IMR-90 (cell line): Measurements from ENCODE around the gene MORN5. TPM values are rescaled to one million over a fixed set of nuclear protein-coding genes. Genes with fewer than 3 reads are reported as not detected.

Source experiments
- ATAC-seq: fragments of 200-7000 bp; cut with Tn5 transposase; 2 replicates; pipeline ENCODE4 v1.9.1; 2020; ENCODE audit warnings: low read depth, mild to moderate bottlenecking, moderate library complexity
- BruUV-seq: library from RNA; stranded (reverse); fragments of 400-500 nt; replicated peaks from 2 replicates; lab custom pipeline; 2021; lab: Mats Ljungman, UMichigan
- CTCF ChIA-PET: fragments of 300-600 bp; formaldehyde crosslinking; extraction: SDS; loops from one replicate; lab custom pipeline; 2021; ENCODE audit warnings: antibody characterized with exemption; lab: Yijun Ruan, JAX
- POLR2A ChIA-PET: fragments of 300-600 bp; sonication (Branson Sonifier 250); formaldehyde crosslinking; loops from one replicate; lab custom pipeline; 2022; ENCODE audit warnings: antibody characterized with exemption; ENCODE audit not compliant: unreplicated experiment; lab: Charles Lee
- DNase-seq: peaks from one replicate; pipeline ENCODE4 v3.0.0; 2013
- H2AFZ ChIP-seq: replicated peaks from 2 replicates; pipeline ENCODE3; 2013; ENCODE audit warnings: low read length, mild to moderate bottlenecking; ENCODE audit not compliant: poor library complexity
- H2AK5ac ChIP-seq: 2 replicates; pipeline ENCODE4 v1.6.1; 2013; ENCODE audit warnings: low read depth, low read length, inconsistent platforms
- H2AK9ac ChIP-seq: replicated peaks from 2 replicates; pipeline ENCODE3; 2013; ENCODE audit warnings: mild to moderate bottlenecking, low read depth, low read length, moderate library complexity; ENCODE audit not compliant: poor library complexity
- H2BK120ac ChIP-seq: 2 replicates; pipeline ENCODE4 v1.6.1; 2013; ENCODE audit warnings: low read depth, low read length, inconsistent platforms
- H2BK15ac ChIP-seq: 3 replicates; pipeline ENCODE4 v1.6.1; 2013; ENCODE audit warnings: low read depth, low read length, inconsistent platforms
- H2BK20ac ChIP-seq: 2 replicates; pipeline ENCODE4 v1.6.1; 2013; ENCODE audit warnings: low read depth, mild to moderate bottlenecking, inconsistent platforms, low read length, moderate library complexity
- H2BK5ac ChIP-seq: 2 replicates; pipeline ENCODE4 v1.6.1; 2013; ENCODE audit warnings: mild to moderate bottlenecking, low read depth, low read length, inconsistent platforms; ENCODE audit not compliant: poor library complexity, severe bottlenecking
- H3K14ac ChIP-seq: replicated peaks from 2 replicates; pipeline ENCODE4 v1.6.1; 2013; ENCODE audit warnings: low read depth, low read length, inconsistent platforms
- H3K18ac ChIP-seq: 2 replicates; pipeline ENCODE4 v1.6.1; 2013; ENCODE audit warnings: low read depth, low read length, control low read depth
- H3K23ac ChIP-seq: 2 replicates; pipeline ENCODE4 v1.6.1; 2013; ENCODE audit warnings: low read depth, low read length, inconsistent platforms
- H3K27ac ChIP-seq: 2 replicates; pipeline ENCODE4 v1.5.1; 2013; ENCODE audit warnings: mild to moderate bottlenecking, control low read depth, low read length; ENCODE audit not compliant: insufficient read depth
- H3K27me3 ChIP-seq: 2 replicates; pipeline ENCODE4 v1.6.1; 2013; ENCODE audit warnings: low read length; ENCODE audit not compliant: control insufficient read depth, insufficient read depth
- H3K36me3 ChIP-seq: 2 replicates; pipeline ENCODE4 v1.6.1; 2013; ENCODE audit warnings: low read length, mixed read lengths; ENCODE audit not compliant: control insufficient read depth, insufficient read depth
- H3K4ac ChIP-seq: 2 replicates; pipeline ENCODE4 v1.6.1; 2013; ENCODE audit warnings: low read depth, low read length, inconsistent platforms
- H3K4me1 ChIP-seq: 2 replicates; pipeline ENCODE4 v1.6.1; 2013; ENCODE audit warnings: low read length, mixed read lengths; ENCODE audit not compliant: control insufficient read depth, insufficient read depth
- H3K4me2 ChIP-seq: 2 replicates; pipeline ENCODE4 v1.6.1; 2013; ENCODE audit warnings: low read depth, mild to moderate bottlenecking, control low read depth, low read length, moderate library complexity
- H3K4me3 ChIP-seq: 2 replicates; pipeline ENCODE4 v1.5.1; 2013; ENCODE audit warnings: low read depth, mild to moderate bottlenecking, control low read depth, low read length, moderate library complexity; ENCODE audit not compliant: insufficient read depth
- H3K56ac ChIP-seq: 2 replicates; pipeline ENCODE4 v1.6.1; 2013; ENCODE audit warnings: low read length, inconsistent platforms; ENCODE audit not compliant: insufficient read depth; ENCODE audit errors: extremely low read depth
- H3K79me1 ChIP-seq, 2 experiments: 2 replicates each; pipeline ENCODE4 v1.6.1; 2013; ENCODE audit warnings: low read length in 2 of 2, inconsistent platforms in 1 of 2, low read depth in 1 of 2
- H3K9ac ChIP-seq: 2 replicates; pipeline ENCODE4 v1.6.1; 2013; ENCODE audit warnings: low read depth, low read length, control low read depth
- H3K9me1 ChIP-seq: 2 replicates; pipeline ENCODE4 v1.6.1; 2013; ENCODE audit warnings: low read length, inconsistent platforms; ENCODE audit not compliant: insufficient read depth
- H3K9me3 ChIP-seq: 2 replicates; pipeline ENCODE4 v1.6.1; 2013; ENCODE audit warnings: low read length; ENCODE audit not compliant: control insufficient read depth, insufficient read depth
- H4K20me1 ChIP-seq: 2 replicates; pipeline ENCODE4 v1.6.1; 2013; ENCODE audit warnings: low read length, inconsistent platforms; ENCODE audit not compliant: insufficient read depth
- H4K5ac ChIP-seq: 2 replicates; pipeline ENCODE4 v1.6.1; 2013; ENCODE audit warnings: mild to moderate bottlenecking, low read depth, low read length, control low read depth
- H4K8ac ChIP-seq, 2 experiments: 2 replicates each; pipeline ENCODE4 v1.6.1; 2013; ENCODE audit warnings: low read depth in 2 of 2, low read length in 2 of 2, control low read depth in 1 of 2, inconsistent platforms in 1 of 2
- H4K91ac ChIP-seq: 2 replicates; pipeline ENCODE4 v1.6.1; 2013; ENCODE audit warnings: low read depth, low read length, inconsistent platforms; ENCODE audit not compliant: insufficient read depth
- CHD1 ChIP-seq: IDR thresholded peaks from 2 replicates; pipeline ENCODE4 v1.6.1; 2012; ENCODE audit warnings: low read depth, low read length, improper control_type of control experiment
- CTCF ChIP-seq: conservative IDR thresholded peaks from 2 replicates; pipeline ENCODE4 v1.5.1; 2012; ENCODE audit warnings: mild to moderate bottlenecking, low read depth, low read length, improper control_type of control experiment
- FOS ChIP-seq: fragments of 150-350 bp; IDR thresholded peaks from 2 replicates; pipeline ENCODE4 v1.6.1; 2016; ENCODE audit warnings: low read depth, low read length
- MAFK ChIP-seq: IDR thresholded peaks from 2 replicates; pipeline ENCODE4 v1.6.1; 2012; ENCODE audit warnings: low read depth, low read length, improper control_type of control experiment
- MAZ ChIP-seq: IDR thresholded peaks from 2 replicates; pipeline ENCODE4 v1.6.1; 2012; ENCODE audit warnings: low read depth, mild to moderate bottlenecking, low read length, improper control_type of control experiment, moderate library complexity, borderline replicate concordance
- POLR2A ChIP-seq: IDR thresholded peaks from 2 replicates; pipeline ENCODE4 v1.6.1; 2012; ENCODE audit warnings: mild to moderate bottlenecking, low read depth, low read length
- RAD21 ChIP-seq: IDR thresholded peaks from 2 replicates; pipeline ENCODE4 v1.6.1; 2012; ENCODE audit warnings: low read length, improper control_type of control experiment
- RFX5 ChIP-seq: IDR thresholded peaks from 2 replicates; pipeline ENCODE4 v1.8.0; 2012; ENCODE audit warnings: low read depth, mild to moderate bottlenecking, low read length, moderate library complexity
- SMC3 ChIP-seq: fragments of 150-350 bp; IDR thresholded peaks from 2 replicates; pipeline ENCODE4 v1.6.1; 2016; ENCODE audit warnings: low read depth, mild to moderate bottlenecking, antibody characterized with exemption, low read length, moderate library complexity
- USF2 ChIP-seq: fragments of 150-350 bp; IDR thresholded peaks from 2 replicates; pipeline ENCODE4 v1.6.1; 2017; ENCODE audit warnings: mild to moderate bottlenecking, antibody characterized with exemption, low read length, low read depth
- WGBS, 2 experiments: methylation state at CpG; one replicate each; pipeline versions ENCODE4 v1.1.5 to v1.1.7; 2013; ENCODE audit warnings: missing lambda C conversion rate in 2 of 2; ENCODE audit not compliant: insufficient read length in 1 of 2; ENCODE audit errors: extremely low coverage in 2 of 2; 5-methylcytosine and 5-hydroxymethylcytosine counted together
- dilution Hi-C: fragments of 300-500 bp; cut with HindIII; formaldehyde crosslinking; loops from one replicate; pipeline ENCODE4 v1.14.3; 2018; ENCODE audit warnings: low sequenced_read_pairs; ENCODE audit not compliant: unreplicated experiment
- in situ Hi-C: fragments of 300-500 bp; cut with MboI; formaldehyde crosslinking; loops from 3 replicates; pipeline ENCODE4 v1.14.3; 2019; ENCODE audit warnings: low sequenced_read_pairs, inconsistent platforms, mixed read lengths
- intact Hi-C: fragments of 100-400 bp; cut with micrococcal nuclease; formaldehyde crosslinking; loops from 2 replicates; pipeline ENCODE4 v1.10.0; 2022
- polyA plus RNA-seq, 3 experiments: library from polyadenylated mRNA; depleted of rRNA; stranded (reverse); fragments of >200 nt; gene quantifications; 2 replicates each; pipeline ENCODE4 v1.2.3, GENCODE V29; 2012; ENCODE audit warnings: low replicate concordance in 1 of 3
- total RNA-seq: library from RNA; depleted of rRNA; stranded (reverse); fragments of >200 nt; gene quantifications from 2 replicates; pipeline ENCODE4 v1.2.3, GENCODE V29; 2012
- TF ChIP-seq, protein P1 (sequence below): fragments of 150-350 bp; IDR thresholded peaks from 2 replicates; pipeline ENCODE4 v1.6.1; 2016; ENCODE audit warnings: low read depth, mild to moderate bottlenecking, low read length, moderate library complexity, borderline replicate concordance

The MORN5 gene
- total and polyA plus RNA-seq, 2 of the 4 experiments (the other 2 are of a cell fraction), result not detected

- Histone ChIP-seq H2BK120ac (no peak overlapping the region), H3K9me1 (peaks cover 8% of the 10 kb centered on the region; the same call in 1 of the 2 replicates), H3K4me1 (peaks cover 3% of the 10 kb centered on the region; the same call in 1 of the 2 replicates), H3K18ac (no peak overlapping the region), H3K27ac (no peak overlapping the region), H3K79me1 (no peaks in the 10 kb centered on the region), H3K56ac (no peak overlapping the region), H3K9ac (no peak overlapping the region), H2BK15ac (no peak overlapping the region), H3K27me3 (no peaks in the 10 kb centered on the region), H3K23ac (no peak overlapping the region), H3K9me3 (no peaks in the 10 kb centered on the region), H2AK9ac (no peak overlapping the region), H3K4me3 (no peak overlapping the region), H4K5ac (no peak overlapping the region), H3K4ac (no peak overlapping the region), H3K4me2 (no peak overlapping the region), H2BK5ac (no peak overlapping the region), H4K20me1 (no peaks in the 10 kb centered on the region), H2AK5ac (no peak overlapping the region), H4K91ac (no peak overlapping the region), H2BK20ac (no peak overlapping the region), H2AFZ (no peak overlapping the region), H4K8ac (no peak overlapping the region), H3K14ac (no peak overlapping the region), H3K36me3 (peaks cover 16% of the 10 kb centered on the region)
- intact Hi-C loops (no loop called here), in situ Hi-C loops (no loop called here), dilution Hi-C loops (no loop called here)
- DNase-seq (no peak), ATAC-seq (no peak)
- BruUV-seq, result no TSS peak
- WGBS, 2 experiments, result 90% methylated on average over 3 of the region's 8 CpGs; no CpG with 5 or more reads in 1 of the 2 experiments
- ChIA-PET CTCF (no interaction called here), POLR2A (no interaction called here)
- TF ChIP-seq RAD21, result no peak
- TF ChIP-seq MAZ, result no peak
- no peak for TF ChIP-seq FOS
- TF ChIP-seq SMC3, result no peak
- TF ChIP-seq CHD1, result no peak
- no peak for TF ChIP-seq POLR2A
- TF ChIP-seq CTCF, result no peak
- no peak for TF ChIP-seq USF2
- no peak for TF ChIP-seq RFX5
- no peak for TF ChIP-seq MAFK
- TF ChIP-seq, protein P1, sequence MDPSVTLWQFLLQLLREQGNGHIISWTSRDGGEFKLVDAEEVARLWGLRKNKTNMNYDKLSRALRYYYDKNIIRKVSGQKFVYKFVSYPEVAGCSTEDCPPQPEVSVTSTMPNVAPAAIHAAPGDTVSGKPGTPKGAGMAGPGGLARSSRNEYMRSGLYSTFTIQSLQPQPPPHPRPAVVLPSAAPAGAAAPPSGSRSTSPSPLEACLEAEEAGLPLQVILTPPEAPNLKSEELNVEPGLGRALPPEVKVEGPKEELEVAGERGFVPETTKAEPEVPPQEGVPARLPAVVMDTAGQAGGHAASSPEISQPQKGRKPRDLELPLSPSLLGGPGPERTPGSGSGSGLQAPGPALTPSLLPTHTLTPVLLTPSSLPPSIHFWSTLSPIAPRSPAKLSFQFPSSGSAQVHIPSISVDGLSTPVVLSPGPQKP, result no peak
Observed at GRCh38 chr9:122140368-122141193, 19.1 kb upstream of the MORN5 start.
